ENCODE data around the gene EHMT1. TPM values are rescaled to one million over a fixed set of nuclear protein-coding genes. Genes with fewer than 3 reads are reported as not detected.

Gene EHMT1
- total and polyA plus RNA-seq, 2 of the 8 experiments (the other 6 are each of a cell fraction or from before 2014, with no cell fraction given): 95.7 to 163 TPM

DNA sequence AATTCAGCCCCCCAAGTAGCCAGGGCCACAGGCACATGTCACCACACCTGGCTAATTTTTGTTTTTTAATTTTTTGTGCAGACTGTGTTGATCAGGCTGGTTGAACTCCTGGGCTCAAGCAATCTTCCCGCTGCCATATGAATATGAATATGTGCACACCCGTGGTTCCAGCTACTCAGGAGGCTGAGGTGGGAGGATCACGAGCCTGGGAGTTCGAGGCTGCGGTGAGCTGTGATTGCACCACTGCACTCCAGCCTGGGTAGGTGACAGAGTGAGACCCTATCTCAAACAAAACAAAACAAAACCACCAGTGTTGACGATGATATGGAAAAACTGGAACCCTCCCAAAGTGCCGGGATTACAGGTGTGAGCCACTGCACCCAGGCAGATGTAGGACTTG, 32.0 kb downstream of the EHMT1 start (continued):
- TF ChIP-seq GABPA (IDR thresholded peaks at IDR 0.05; ENCODE audit: borderline replicate concordance, insufficient read depth, low read length): no peak

Measured in H1 (cell line).